Parathyroid adenoma (tissue), 2 donors: ENCODE data around the gene PCDHGB3.
"Not testable (repeated sequence)": the region's sequence is repeated elsewhere in the genome, so short reads cannot be mapped to it uniquely, and the experiment has no call there.

Source experiments
- H2AFZ ChIP-seq: fragments of 300-600 bp; sonication (generic); one replicate; pipeline ENCODE4 v1.7.0; 2017; ENCODE audit warnings: antibody characterized with exemption, mild to moderate bottlenecking
- H3K27ac ChIP-seq: fragments of 300-600 bp; sonication (generic); one replicate; pipeline ENCODE4 v1.7.0; 2017
- H3K27me3 ChIP-seq: fragments of 300-600 bp; sonication (generic); one replicate; pipeline ENCODE4 v1.7.0; 2017; ENCODE audit warnings: low read length; ENCODE audit not compliant: control insufficient read depth, insufficient read depth
- H3K36me3 ChIP-seq: fragments of 300-600 bp; sonication (generic); one replicate; pipeline ENCODE4 v1.7.0; 2017; ENCODE audit warnings: low read length; ENCODE audit not compliant: control insufficient read depth, insufficient read depth
- H3K4me1 ChIP-seq: fragments of 300-600 bp; sonication (generic); one replicate; pipeline ENCODE4 v1.7.0; 2017; ENCODE audit warnings: control low read depth
- H3K4me2 ChIP-seq: fragments of 300-600 bp; sonication (generic); one replicate; pipeline ENCODE4 v1.7.0; 2017; ENCODE audit warnings: low read length
- H3K4me3 ChIP-seq: fragments of 300-600 bp; sonication (generic); one replicate; pipeline ENCODE4 v1.7.0; 2017; ENCODE audit warnings: low read depth, low read length
- H3K79me2 ChIP-seq: fragments of 300-600 bp; sonication (generic); one replicate; pipeline ENCODE4 v1.7.0; 2017; ENCODE audit warnings: control low read depth
- H3K9ac ChIP-seq: fragments of 300-600 bp; sonication (generic); one replicate; pipeline ENCODE4 v1.7.0; 2017; ENCODE audit warnings: mild to moderate bottlenecking
- H3K9me3 ChIP-seq: fragments of 300-600 bp; sonication (generic); one replicate; pipeline ENCODE4 v1.7.0; 2017; ENCODE audit warnings: low read length; ENCODE audit not compliant: control insufficient read depth
- TF ChIP-seq, protein P1 (sequence below): fragments of 300-600 bp; sonication (generic); IDR thresholded peaks from one replicate; pipeline ENCODE4 v1.7.0; 2017; ENCODE audit warnings: antibody characterized with exemption, mild to moderate bottlenecking
- donor health status: primary hyperparathyroidism.

Gene PCDHGB3

GRCh38 chr5:141330299-141331080 is 39.6 kb upstream of the PCDHGB3 start, which contains the start of gene PCDHGA1:
PCDHGA1 (plus strand) TSS chr5:141330514.
- no peak within 1 kb of the TSS for H3K4me3 ChIP-seq

GRCh38 chr5:141332571-141332970 is 37.5 kb upstream of the PCDHGB3 start:
- H3K4me2 ChIP-seq, H3K36me3 ChIP-seq, H3K27ac ChIP-seq, H3K79me2 ChIP-seq, H3K9me3 ChIP-seq, H2AFZ ChIP-seq, H3K4me1 ChIP-seq, H3K27me3 ChIP-seq, H3K4me3 ChIP-seq, H3K9ac ChIP-seq: not testable (repeated sequence)

More at GRCh38 chr5:141330299-141331080, 39.6 kb upstream of the PCDHGB3 start, which contains the start of gene PCDHGA1:
- Histone ChIP-seq H3K9me3 (no peaks in the 10 kb centered on the region), H3K36me3 (no peaks in the 10 kb centered on the region), H3K79me2 (no peaks in the 10 kb centered on the region), H3K4me2 (no peak within 1 kb of the TSS), H3K9ac (no peak within 1 kb of the TSS), H3K27me3 (no peaks in the 10 kb centered on the region), H3K4me1 (no peaks in the 10 kb centered on the region), H2AFZ (no peak within 1 kb of the TSS), H3K27ac (no peak within 1 kb of the TSS)
- TF ChIP-seq, protein P1, sequence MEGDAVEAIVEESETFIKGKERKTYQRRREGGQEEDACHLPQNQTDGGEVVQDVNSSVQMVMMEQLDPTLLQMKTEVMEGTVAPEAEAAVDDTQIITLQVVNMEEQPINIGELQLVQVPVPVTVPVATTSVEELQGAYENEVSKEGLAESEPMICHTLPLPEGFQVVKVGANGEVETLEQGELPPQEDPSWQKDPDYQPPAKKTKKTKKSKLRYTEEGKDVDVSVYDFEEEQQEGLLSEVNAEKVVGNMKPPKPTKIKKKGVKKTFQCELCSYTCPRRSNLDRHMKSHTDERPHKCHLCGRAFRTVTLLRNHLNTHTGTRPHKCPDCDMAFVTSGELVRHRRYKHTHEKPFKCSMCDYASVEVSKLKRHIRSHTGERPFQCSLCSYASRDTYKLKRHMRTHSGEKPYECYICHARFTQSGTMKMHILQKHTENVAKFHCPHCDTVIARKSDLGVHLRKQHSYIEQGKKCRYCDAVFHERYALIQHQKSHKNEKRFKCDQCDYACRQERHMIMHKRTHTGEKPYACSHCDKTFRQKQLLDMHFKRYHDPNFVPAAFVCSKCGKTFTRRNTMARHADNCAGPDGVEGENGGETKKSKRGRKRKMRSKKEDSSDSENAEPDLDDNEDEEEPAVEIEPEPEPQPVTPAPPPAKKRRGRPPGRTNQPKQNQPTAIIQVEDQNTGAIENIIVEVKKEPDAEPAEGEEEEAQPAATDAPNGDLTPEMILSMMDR = no peak

- Histone ChIP-seq H3K4me3 (no peak within 1 kb of the TSS), H3K9ac (no peak within 1 kb of the TSS), H3K79me2 (no peaks in the 10 kb centered on the region), H3K27ac (no peak within 1 kb of the TSS), H3K27me3 (no peaks in the 10 kb centered on the region), H2AFZ (no peak within 1 kb of the TSS), H3K9me3 (peaks cover 8% of the 10 kb centered on the region), H3K36me3 (peaks cover 3% of the 10 kb centered on the region), H3K4me2 (no peak within 1 kb of the TSS), H3K4me1 (no peaks in the 10 kb centered on the region)
- TF ChIP-seq, protein P1 = no peak
Observed at GRCh38 chr5:141338538-141339306, 31.3 kb upstream of the PCDHGB3 start, which contains the start of gene PCDHGA2. PCDHGA2 (plus strand) TSS chr5:141338760.

GRCh38 chr5:141340781-141341354 is 29.2 kb upstream of the PCDHGB3 start:
- not testable (repeated sequence) for H3K4me2 ChIP-seq, H3K36me3 ChIP-seq, H2AFZ ChIP-seq, H3K9me3 ChIP-seq, H3K4me1 ChIP-seq, H3K9ac ChIP-seq, H3K4me3 ChIP-seq, H3K79me2 ChIP-seq, H3K27me3 ChIP-seq, H3K27ac ChIP-seq

DNA sequence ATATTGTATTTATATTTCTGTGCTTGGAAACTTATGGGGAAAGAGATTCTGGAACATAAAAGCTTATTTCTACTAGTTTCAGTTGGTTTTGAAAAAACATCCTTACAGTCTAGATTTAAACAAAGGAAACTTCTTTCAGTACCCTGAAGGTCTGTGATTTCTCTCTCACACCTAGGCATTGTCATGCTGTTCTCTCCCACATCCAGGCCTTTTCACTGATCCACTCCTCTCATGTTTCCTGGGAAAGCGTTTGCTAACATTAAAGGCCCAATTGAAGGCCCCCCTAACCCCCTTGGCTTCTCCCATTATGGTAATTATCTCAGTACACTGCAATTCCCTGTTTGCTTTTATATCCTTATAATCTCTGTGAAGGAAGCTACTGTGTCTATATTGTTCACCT is 27.3 kb upstream of the PCDHGB3 start:
- no peak overlapping the region for H3K4me3 ChIP-seq
- no peak overlapping the region for H2AFZ ChIP-seq
- peaks cover 3% of the 10 kb centered on the region for H3K36me3 ChIP-seq
- no peak overlapping the region for H3K4me2 ChIP-seq
- TF ChIP-seq, protein P1 = no peak
- H3K27ac ChIP-seq = no peak overlapping the region
- no peak overlapping the region for H3K9ac ChIP-seq
- H3K9me3 ChIP-seq = peaks cover 8% of the 10 kb centered on the region
- no peaks in the 10 kb centered on the region for H3K79me2 ChIP-seq
- no peaks in the 10 kb centered on the region for H3K27me3 ChIP-seq
- H3K4me1 ChIP-seq = no peaks in the 10 kb centered on the region
